Measurements from ENCODE around the gene P4HA2.

P4HA2 gene

GRCh38 chr5:132271251-132272246, 43.9 kb upstream of the P4HA2 start:
- TF ChIP-seq CTCF (IDR thresholded peaks at IDR 0.05; ENCODE audit: insufficient read depth, low read length, poor library complexity, severe bottlenecking), result no peak
- TF ChIP-seq EZH2phosphoT487 (conservative IDR thresholded peaks at IDR 0.05; ENCODE audit: low read length), result no peak
- Histone ChIP-seq H3K9ac (ENCODE audit: low read length) (no peak overlapping the region), H3K27ac (ENCODE audit: low read depth, low read length) (no peak overlapping the region)

GRCh38 chr5:132270706-132271105, 43.1 kb upstream of the P4HA2 start:
- Histone ChIP-seq H2AFZ (ENCODE audit: low read depth, low read length, severe bottlenecking) (no peak overlapping the region), H3K9me3 (ENCODE audit: insufficient read depth, low read length) (no peaks in the 10 kb centered on the region), H3K36me3 (ENCODE audit: low read length) (no peaks in the 10 kb centered on the region), H3K4me2 (ENCODE audit: low read depth, low read length, poor library complexity, severe bottlenecking) (no peak overlapping the region), H3K4me3 (ENCODE audit: insufficient read depth, low read length, poor library complexity, severe bottlenecking) (no peak overlapping the region), H3K27ac (ENCODE audit: low read depth, low read length) (no peak overlapping the region), H3K27me3 (ENCODE audit: low read length) (no peaks in the 10 kb centered on the region), H3K9ac (ENCODE audit: low read length) (no peak overlapping the region), H3K9me2 (replicated peaks; ENCODE audit: insufficient read depth, low read length) (no peaks in the 10 kb centered on the region), H3K79me2 (ENCODE audit: insufficient read depth, low read length) (no peaks in the 10 kb centered on the region), H4K20me1 (ENCODE audit: low read depth, low read length) (no peaks in the 10 kb centered on the region), H3F3A (ENCODE audit: insufficient read depth) (no peaks in the 10 kb centered on the region)
- no peak for TF ChIP-seq EZH2phosphoT487 (conservative IDR thresholded peaks at IDR 0.05; ENCODE audit: low read length)
- no peak for TF ChIP-seq CTCF (IDR thresholded peaks at IDR 0.05; ENCODE audit: insufficient read depth, low read length, poor library complexity, severe bottlenecking)

More at GRCh38 chr5:132271251-132272246, 43.9 kb upstream of the P4HA2 start:
- H3K36me3 ChIP-seq (ENCODE audit: low read length), result no peaks in the 10 kb centered on the region
- no peaks in the 10 kb centered on the region for H3K9me2 ChIP-seq (replicated peaks; ENCODE audit: insufficient read depth, low read length)
- H3K4me2 ChIP-seq (ENCODE audit: low read depth, low read length, poor library complexity, severe bottlenecking), result no peak overlapping the region
- H3K4me3 ChIP-seq (ENCODE audit: insufficient read depth, low read length, poor library complexity, severe bottlenecking), result no peak overlapping the region
- no peaks in the 10 kb centered on the region for H4K20me1 ChIP-seq (ENCODE audit: low read depth, low read length)
- no peaks in the 10 kb centered on the region for H3K79me2 ChIP-seq (ENCODE audit: insufficient read depth, low read length)
- no peaks in the 10 kb centered on the region for H3K27me3 ChIP-seq (ENCODE audit: low read length)
- H3F3A ChIP-seq (ENCODE audit: insufficient read depth), result no peaks in the 10 kb centered on the region
- H2AFZ ChIP-seq (ENCODE audit: low read depth, low read length, severe bottlenecking), result no peak overlapping the region
- H3K9me3 ChIP-seq (ENCODE audit: insufficient read depth, low read length), result no peaks in the 10 kb centered on the region

- Histone ChIP-seq H4K20me1 (ENCODE audit: low read depth, low read length) (no peaks in the 10 kb centered on the region), H3K9me3 (ENCODE audit: insufficient read depth, low read length) (no peaks in the 10 kb centered on the region), H3K27me3 (ENCODE audit: low read length) (no peaks in the 10 kb centered on the region), H3K36me3 (ENCODE audit: low read length) (no peaks in the 10 kb centered on the region), H2AFZ (ENCODE audit: low read depth, low read length, severe bottlenecking) (no peak overlapping the region), H3K9ac (ENCODE audit: low read length) (no peak overlapping the region), H3F3A (ENCODE audit: insufficient read depth) (no peaks in the 10 kb centered on the region), H3K79me2 (ENCODE audit: insufficient read depth, low read length) (no peaks in the 10 kb centered on the region), H3K9me2 (replicated peaks; ENCODE audit: insufficient read depth, low read length) (no peaks in the 10 kb centered on the region), H3K4me3 (ENCODE audit: insufficient read depth, low read length, poor library complexity, severe bottlenecking) (no peak overlapping the region), H3K4me2 (ENCODE audit: low read depth, low read length, poor library complexity, severe bottlenecking) (no peak overlapping the region), H3K27ac (ENCODE audit: low read depth, low read length) (no peak overlapping the region)
- no peak for TF ChIP-seq CTCF (IDR thresholded peaks at IDR 0.05; ENCODE audit: insufficient read depth, low read length, poor library complexity, severe bottlenecking)
- TF ChIP-seq EZH2phosphoT487 (conservative IDR thresholded peaks at IDR 0.05; ENCODE audit: low read length), result no peak
Measured at GRCh38 chr5:132270335-132270665, 42.6 kb upstream of the P4HA2 start.
